Inferior parietal cortex (tissue), 1 donor: Measurements from ENCODE around the gene FAM78A.
"Not testable (repeated sequence)": the region's sequence is repeated elsewhere in the genome, so short reads cannot be mapped to it uniquely, and the experiment has no call there.

ENCODE experiments used
- DNase-seq: peaks from one replicate; pipeline ENCODE4 v3.0.0-alpha.2; 2016; ENCODE audit errors: extremely low spot score

The FAM78A gene

DNA sequence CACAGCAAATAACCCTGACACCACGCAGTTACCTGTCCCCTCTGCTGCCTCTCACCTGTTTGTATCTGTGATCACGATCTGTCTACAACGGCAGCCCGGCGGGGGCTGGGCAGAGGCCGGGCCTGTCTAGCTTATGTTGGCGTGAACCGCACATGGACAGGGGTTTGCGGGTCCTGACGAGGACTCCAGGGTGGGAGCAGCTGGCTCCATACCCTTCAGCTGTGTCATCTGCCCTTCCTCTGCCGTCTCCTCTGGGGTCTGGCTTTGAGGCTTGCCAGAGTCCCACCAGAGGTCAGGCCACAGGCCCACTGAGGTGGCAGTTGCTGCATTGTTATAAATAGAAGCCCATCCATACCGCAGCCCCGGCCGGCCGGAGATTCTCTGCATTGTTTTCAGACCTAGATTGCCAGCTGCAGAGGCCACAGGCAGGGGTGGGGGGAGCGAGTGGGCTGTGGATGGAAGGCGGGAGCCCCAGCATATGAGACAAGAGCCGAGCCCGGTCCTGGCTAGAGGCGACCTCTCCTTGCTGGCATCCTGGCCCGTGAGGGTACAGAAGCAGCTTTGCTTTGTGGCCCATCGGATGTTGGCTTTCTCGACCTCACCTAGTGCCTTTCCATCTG, 37.8 kb downstream of the FAM78A start:
- DNase-seq, result no peak

GRCh38 chr9:131237931-131238401, 38.3 kb downstream of the FAM78A start:
- no peak for DNase-seq

DNA sequence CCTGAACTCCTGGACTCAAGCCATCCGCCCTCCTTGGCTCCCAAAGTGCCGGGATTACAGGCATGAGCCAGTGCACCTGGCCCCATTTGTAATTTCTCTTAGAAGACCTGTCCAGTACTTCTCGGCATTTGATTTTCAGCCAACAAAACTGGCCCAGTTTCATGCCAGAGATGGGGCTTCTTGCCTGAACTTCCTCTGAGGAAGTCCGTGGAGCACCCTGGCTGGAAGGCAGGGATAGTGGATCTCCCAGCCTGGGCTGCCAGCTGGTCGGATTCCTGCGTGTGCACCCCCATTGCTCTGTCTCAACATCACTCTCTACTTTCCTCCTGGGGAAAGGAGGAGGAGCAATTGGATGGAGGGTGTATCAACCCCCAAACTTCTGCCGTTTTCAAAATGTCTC, 39.0 kb downstream of the FAM78A start:
- DNase-seq, result no peak

DNA sequence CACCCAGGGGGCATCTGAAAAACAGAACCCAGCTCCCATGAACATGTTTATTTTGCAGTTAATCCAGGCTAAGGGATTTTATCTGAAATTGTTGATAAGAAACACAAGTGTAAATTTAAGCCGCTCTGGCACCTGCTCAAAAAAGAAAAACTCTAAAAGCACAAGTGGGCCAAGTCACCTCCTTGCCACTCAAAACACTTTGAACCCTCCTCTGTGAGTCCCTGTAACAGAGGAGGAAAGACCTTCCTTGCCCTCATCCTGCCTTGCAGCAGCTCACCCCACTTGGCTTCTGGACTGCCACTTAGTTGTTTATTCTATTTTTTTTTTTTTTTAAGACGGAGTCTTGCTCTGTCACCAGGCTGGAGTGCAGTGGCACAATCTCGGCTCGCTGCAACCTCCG, 39.5 kb downstream of the FAM78A start:
- no peak for DNase-seq

GRCh38 chr9:131236161-131236560, 40.1 kb downstream of the FAM78A start:
- DNase-seq, result no peak

GRCh38 chr9:131235480-131235851, 40.8 kb downstream of the FAM78A start:
- DNase-seq, result no peak

DNA sequence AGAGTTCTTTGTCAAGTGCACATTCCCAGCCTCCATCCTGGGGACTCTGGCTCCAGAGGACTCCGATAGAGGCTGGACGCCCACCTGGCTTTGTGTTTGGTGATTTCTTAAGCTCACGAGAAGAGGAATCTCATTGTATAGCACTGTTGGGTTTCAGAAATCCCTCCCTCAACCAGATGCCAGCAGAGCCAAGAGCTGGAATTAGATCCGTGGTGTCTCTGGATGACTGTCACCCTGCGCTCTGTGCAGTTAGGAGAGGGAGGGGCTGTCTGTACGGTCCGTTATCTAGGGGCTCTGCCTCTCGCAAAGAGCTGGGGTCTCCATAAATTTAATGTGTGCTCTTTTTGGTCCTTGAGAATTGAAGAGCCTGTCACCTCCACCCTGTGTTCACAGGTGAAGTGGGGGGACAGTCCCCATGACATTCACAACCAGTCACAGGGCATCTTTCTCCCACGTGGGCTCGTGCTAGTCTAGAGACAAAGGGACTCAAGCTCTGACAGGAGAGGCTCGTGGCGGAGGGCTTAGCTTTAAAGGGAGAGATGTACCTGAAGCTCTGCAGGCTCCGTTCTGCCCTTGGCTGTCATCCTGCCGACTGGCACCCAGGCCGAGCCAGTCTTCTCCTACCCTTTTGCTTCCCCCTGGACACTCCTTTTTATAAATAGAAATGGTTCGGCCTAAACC, 41.4 kb downstream of the FAM78A start:
- no peak for DNase-seq

DNA sequence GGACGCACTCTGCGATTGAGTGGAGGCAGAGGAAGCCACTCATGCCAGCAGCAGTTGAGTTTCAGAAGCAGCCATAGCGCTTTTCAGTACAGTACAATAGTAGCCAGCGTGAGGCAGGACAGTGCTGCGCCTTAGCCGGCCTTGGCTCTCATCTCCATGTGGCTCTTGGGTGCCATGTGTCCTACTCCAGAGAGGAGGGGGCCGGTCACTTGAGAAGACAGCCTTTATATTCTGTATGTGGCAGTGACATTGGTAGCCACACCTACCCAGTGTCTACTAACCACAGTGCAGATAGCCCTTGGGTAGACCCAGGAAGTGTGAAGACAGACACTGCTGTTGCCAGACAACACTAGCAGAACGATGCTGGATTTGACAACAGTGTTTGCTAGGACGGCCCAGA, 42.3 kb downstream of the FAM78A start:
- no peak for DNase-seq

GRCh38 chr9:131233556-131233955, 42.8 kb downstream of the FAM78A start:
- DNase-seq, result no peak

DNA sequence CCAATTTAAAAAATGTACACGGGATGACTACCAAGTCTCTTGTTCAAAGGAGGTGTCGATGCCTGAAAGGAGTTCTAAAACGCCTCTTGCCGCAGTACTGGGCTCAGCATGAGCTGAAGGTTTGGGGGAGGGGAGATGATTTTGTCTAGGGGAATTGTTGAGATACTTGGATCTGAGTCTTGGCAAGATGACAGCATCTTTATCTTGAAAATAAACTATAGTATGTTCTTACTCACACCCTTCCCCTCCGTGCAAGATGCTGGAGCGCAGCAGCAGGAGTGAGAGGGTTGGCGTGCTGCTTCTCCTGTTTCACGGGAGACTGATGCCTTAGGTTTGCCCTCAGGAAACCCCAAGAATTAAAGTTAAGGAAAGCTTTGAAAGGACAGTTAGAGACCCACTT, 47.3 kb downstream of the FAM78A start:
- no peak for DNase-seq

GRCh38 chr9:131227959-131228460, 48.3 kb downstream of the FAM78A start:
- no peak for DNase-seq

GRCh38 chr9:131227112-131227958, 49.0 kb downstream of the FAM78A start:
- DNase-seq, result no peak

DNA sequence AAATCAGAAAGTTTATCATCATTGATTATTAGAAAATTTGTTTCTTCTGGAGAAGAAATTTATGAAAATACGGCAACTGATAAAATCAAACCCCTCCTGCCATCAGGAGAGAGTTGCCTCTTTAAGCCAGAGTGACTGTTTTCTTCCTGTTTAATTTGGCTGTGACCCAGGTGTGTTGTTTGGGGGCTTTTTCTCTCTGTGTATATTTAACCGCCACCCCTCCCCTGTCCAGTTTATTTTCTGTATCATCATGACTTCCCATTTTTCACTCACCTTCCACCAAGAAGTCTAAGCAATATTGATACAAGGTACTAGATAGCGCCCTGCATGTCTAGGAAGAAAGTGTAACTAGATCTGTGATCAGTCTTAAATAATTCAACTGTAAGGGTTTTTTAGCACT, 50.1 kb downstream of the FAM78A start:
- no peak for DNase-seq

DNA sequence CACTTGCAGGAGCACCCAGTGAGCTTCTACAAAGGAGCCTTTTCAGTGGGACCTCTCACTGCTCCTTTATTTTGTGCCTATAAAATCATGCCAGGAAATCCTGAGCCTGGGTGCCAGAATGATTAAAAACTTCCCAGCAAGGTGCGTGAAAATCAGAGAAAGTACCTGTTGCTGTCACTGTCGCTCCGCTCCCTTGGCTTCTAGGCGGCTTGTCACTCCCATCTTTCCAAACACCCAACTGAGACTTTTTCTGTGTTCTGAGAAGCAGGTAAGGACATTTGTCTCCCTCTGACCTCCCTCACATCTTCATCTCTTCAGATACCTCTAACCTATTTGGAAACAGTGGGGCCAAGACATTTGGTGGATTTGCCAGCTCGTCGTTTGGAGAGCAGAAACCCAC, 53.9 kb downstream of the FAM78A start:
- DNase-seq, result no peak

GRCh38 chr9:131220485-131220884, 55.8 kb downstream of the FAM78A start:
- no peak for DNase-seq

DNA sequence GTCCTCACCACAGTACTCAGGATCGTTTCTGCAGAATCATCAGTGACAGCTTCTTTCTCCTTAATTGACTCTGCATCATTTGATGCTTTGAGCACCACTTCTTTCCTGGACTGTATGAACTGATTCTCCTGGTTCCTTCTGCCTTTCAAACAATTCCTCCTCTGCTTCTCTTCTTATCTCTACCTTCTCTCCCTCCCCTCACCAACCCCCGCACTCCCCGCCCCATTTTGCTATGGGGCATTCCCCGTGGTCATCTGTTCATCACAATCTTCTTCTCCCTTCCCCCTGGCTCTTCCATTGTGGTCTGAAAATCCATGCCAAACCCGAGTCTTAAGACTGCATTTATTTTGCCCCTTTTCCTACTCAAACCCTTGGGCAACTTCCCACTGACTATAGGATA, 57.9 kb downstream of the FAM78A start:
- no peak for DNase-seq

- no peak for DNase-seq
Observed at GRCh38 chr9:131217331-131218031, 58.8 kb downstream of the FAM78A start.

- DNase-seq, result no peak
Observed at GRCh38 chr9:131216806-131217205, 59.5 kb downstream of the FAM78A start.

DNA sequence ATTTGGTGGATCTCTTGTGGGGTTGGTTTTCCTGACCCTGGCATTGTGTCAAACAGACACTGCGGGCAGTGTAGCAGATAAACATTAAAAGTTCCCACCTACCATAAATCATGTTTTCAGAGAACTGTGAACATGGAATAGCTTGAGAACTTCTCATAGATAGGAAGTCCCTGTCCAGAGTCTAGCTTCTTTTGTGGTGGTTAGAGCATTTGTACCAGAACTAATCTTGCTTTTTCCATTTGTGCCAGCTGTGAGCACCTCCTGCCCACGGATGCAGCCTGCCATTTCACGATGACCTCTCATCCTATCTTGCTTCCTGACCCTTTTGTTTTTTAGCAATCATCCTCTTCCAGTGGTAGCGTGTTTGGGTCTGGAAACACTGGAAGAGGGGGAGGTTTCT, 61.4 kb downstream of the FAM78A start:
- DNase-seq, result no peak

- DNase-seq, result peak; percentile 66
Observed at GRCh38 chr9:131214286-131214856, 61.9 kb downstream of the FAM78A start.

GRCh38 chr9:131211920-131212319, 64.4 kb downstream of the FAM78A start:
- not testable (repeated sequence) for DNase-seq
